GM19328 (cell line): ENCODE measurements around the gene TFR2.

Experiments used
- ATAC-seq: cut with Tn5 transposase; IDR thresholded peaks from one replicate; pipeline ENCODE4 v1.9.1; 2021; ENCODE audit warnings: mild to moderate bottlenecking, moderate library complexity; ENCODE audit not compliant: unreplicated experiment

TFR2 gene

GRCh38 chr7:100573691-100574361 is 67.5 kb downstream of the TFR2 start, which contains the start of gene SAP25:
Gene SAP25 (minus strand): TSS chr7:100573900. CDS start chr7:100573742, 158 bp downstream.
- ATAC-seq: no peak

GRCh38 chr7:100572949-100573675 is 68.2 kb downstream of the TFR2 start:
- ATAC-seq: no peak

- no peak for ATAC-seq
Observed at GRCh38 chr7:100572281-100572948, 68.9 kb downstream of the TFR2 start.

- no peak for ATAC-seq
Observed at GRCh38 chr7:100571829-100572116, 69.6 kb downstream of the TFR2 start.

GRCh38 chr7:100570954-100571828 is 70.2 kb downstream of the TFR2 start:
- ATAC-seq: no peak
